OCI-LY1 (cell line): ENCODE measurements around the gene SMIM22.

ENCODE experiments used
- CTCF ChIP-seq: fragments of 200-600 bp; sonication (generic), shearing (Covaris generic); IDR thresholded peaks from 2 replicates; pipeline ENCODE4 v1.5.1; 2017; ENCODE audit warnings: mild to moderate bottlenecking, antibody characterized with exemption, low read length, moderate library complexity, mixed read lengths
- EZH2 ChIP-seq: fragments of 200-600 bp; sonication (generic), shearing (Covaris generic); IDR thresholded peaks from 2 replicates; pipeline ENCODE4 v1.8.0; 2017; ENCODE audit warnings: borderline replicate concordance, mixed run types, mild to moderate bottlenecking, antibody characterized with exemption, low read length, moderate library complexity, mixed read lengths

DNA sequence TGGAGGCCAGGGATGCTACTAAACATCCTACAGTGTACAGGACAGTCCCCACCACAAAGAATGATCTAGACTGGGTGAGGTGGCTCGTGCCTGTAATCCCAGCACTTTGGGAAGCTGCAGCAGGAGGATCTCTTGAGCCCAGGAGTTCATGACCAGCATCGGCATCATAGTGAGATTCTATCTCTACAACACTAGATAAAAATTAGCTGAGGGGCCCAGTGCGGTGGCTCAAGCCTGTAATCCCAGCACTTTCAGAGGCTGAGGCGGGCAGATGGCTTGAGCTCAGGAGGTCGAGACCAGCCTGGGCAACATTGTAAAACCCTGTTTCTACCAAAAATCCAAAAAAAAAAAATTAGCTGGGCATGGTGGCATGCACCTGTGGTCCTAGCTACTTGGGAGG lies 22.8 kb upstream of the SMIM22 start:
- TF ChIP-seq EZH2 (no peak), CTCF (no peak)
